Cortex of kidney (tissue), 1 donor: ENCODE data around the gene CTPS2.
"Not testable (repeated sequence)": the region's sequence is repeated elsewhere in the genome, so short reads cannot be mapped to it uniquely, and the experiment has no call there.

Experiments
- DNase-seq: peaks from one replicate; lab custom pipeline; 2025; lab: John Stamatoyannopoulos, UW

CTPS2 gene

GRCh38 chrX:16654093-16654492, 58.4 kb downstream of the CTPS2 start:
- no peak for DNase-seq

GRCh38 chrX:16653424-16653823, 59.0 kb downstream of the CTPS2 start:
- no peak for DNase-seq

GRCh38 chrX:16651391-16652024, 61.0 kb downstream of the CTPS2 start:
- no peak for DNase-seq

- no peak for DNase-seq
Measured at GRCh38 chrX:16649858-16650257, 62.6 kb downstream of the CTPS2 start, which contains the start of gene S100G. Gene S100G (plus strand): TSS chrX:16650158. CDS start chrX:16651007, 849 bp downstream.

GRCh38 chrX:16646366-16647138, 65.9 kb downstream of the CTPS2 start:
- no peak for DNase-seq

GRCh38 chrX:16643176-16643575, 69.3 kb downstream of the CTPS2 start:
- no peak for DNase-seq

GRCh38 chrX:16640823-16641222, 71.6 kb downstream of the CTPS2 start:
- no peak for DNase-seq

- DNase-seq = no peak
Measured at GRCh38 chrX:16639966-16640365, 72.5 kb downstream of the CTPS2 start.

GRCh38 chrX:16638533-16638932, 73.9 kb downstream of the CTPS2 start:
- no peak for DNase-seq

GRCh38 chrX:16635596-16635995, 76.9 kb downstream of the CTPS2 start:
- DNase-seq = no peak

- no peak for DNase-seq
Measured at GRCh38 chrX:16635040-16635439, 77.4 kb downstream of the CTPS2 start.

GRCh38 chrX:16633754-16634153, 78.7 kb downstream of the CTPS2 start:
- no peak for DNase-seq

GRCh38 chrX:16629909-16630308, 82.6 kb downstream of the CTPS2 start:
- DNase-seq = no peak

- DNase-seq = no peak
Measured at GRCh38 chrX:16628946-16629595, 83.4 kb downstream of the CTPS2 start.

- DNase-seq = not testable (repeated sequence)
Measured at GRCh38 chrX:16628511-16628910, 84.0 kb downstream of the CTPS2 start.

- no peak for DNase-seq
Measured at GRCh38 chrX:16619024-16619423, 93.4 kb downstream of the CTPS2 start.

GRCh38 chrX:16618422-16618821, 94.0 kb downstream of the CTPS2 start:
- DNase-seq = no peak

GRCh38 chrX:16617382-16617781, 95.1 kb downstream of the CTPS2 start:
- no peak for DNase-seq

- no peak for DNase-seq
Measured at GRCh38 chrX:16612257-16612897, 100.1 kb downstream of the CTPS2 start.

GRCh38 chrX:16610654-16611053, 101.8 kb downstream of the CTPS2 start:
- DNase-seq = not testable (repeated sequence)

- no peak for DNase-seq
Measured at GRCh38 chrX:16610121-16610621, 102.3 kb downstream of the CTPS2 start.

- no peak for DNase-seq
Measured at GRCh38 chrX:16606142-16606720, 106.2 kb downstream of the CTPS2 start.
